H9 (cell line): ENCODE data around the gene RBFOX2. TPM values are rescaled to one million over a fixed set of nuclear protein-coding genes. Genes with fewer than 3 reads are reported as not detected.

Experiments used
- DNase-seq: peaks from one replicate; pipeline ENCODE4 v3.0.0-alpha.2; 2017
- H2AFZ ChIP-seq: one replicate; pipeline ENCODE4 v1.6.1; 2013; ENCODE audit warnings: mild to moderate bottlenecking, low read length, control low read depth, moderate library complexity
- H2AK5ac ChIP-seq: 2 replicates; pipeline ENCODE4 v1.6.1; 2013; ENCODE audit warnings: low read length, control low read depth, mixed read lengths; ENCODE audit not compliant: insufficient read length
- H2BK120ac ChIP-seq: one replicate; pipeline ENCODE4 v1.6.1; 2013; ENCODE audit warnings: low read depth, mild to moderate bottlenecking, low read length, control low read depth, inconsistent platforms; ENCODE audit not compliant: poor library complexity, severe bottlenecking
- H2BK12ac ChIP-seq: 2 replicates; pipeline ENCODE4 v1.6.1; 2013; ENCODE audit warnings: low read length, control low read depth, mixed read lengths, low read depth; ENCODE audit not compliant: insufficient read length
- H2BK15ac ChIP-seq: 2 replicates; pipeline ENCODE4 v1.6.1; 2013; ENCODE audit warnings: low read depth, low read length, control low read depth
- H2BK20ac ChIP-seq: one replicate; pipeline ENCODE4 v1.6.1; 2013; ENCODE audit warnings: low read depth, mild to moderate bottlenecking, low read length, control low read depth, inconsistent platforms; ENCODE audit not compliant: poor library complexity, severe bottlenecking
- H2BK5ac ChIP-seq: 2 replicates; pipeline ENCODE4 v1.6.1; 2013; ENCODE audit warnings: low read length, control low read depth, mixed read lengths; ENCODE audit not compliant: insufficient read length
- H3K14ac ChIP-seq: 2 replicates; pipeline ENCODE4 v1.6.1; 2013; ENCODE audit warnings: low read length, control low read depth; ENCODE audit not compliant: insufficient read depth
- H3K18ac ChIP-seq: 2 replicates; pipeline ENCODE4 v1.6.1; 2013; ENCODE audit warnings: low read depth, mild to moderate bottlenecking, mixed read lengths, low read length, control low read depth; ENCODE audit not compliant: insufficient read length
- H3K23ac ChIP-seq: 2 replicates; pipeline ENCODE4 v1.6.1; 2013; ENCODE audit warnings: low read length, control low read depth, mixed read lengths, low read depth; ENCODE audit not compliant: insufficient read length
- H3K23me2 ChIP-seq: 2 replicates; pipeline ENCODE4 v1.6.1; 2013; ENCODE audit warnings: low read depth, mild to moderate bottlenecking, mixed read lengths, low read length, control low read depth; ENCODE audit not compliant: insufficient read length, poor library complexity, severe bottlenecking
- H3K27ac ChIP-seq: 2 replicates; pipeline ENCODE4 v1.5.1; 2013; ENCODE audit warnings: low read length, control low read depth, mixed read lengths, low read depth; ENCODE audit not compliant: insufficient read length
- H3K27me3 ChIP-seq: 2 replicates; pipeline ENCODE4 v1.6.1; 2013; ENCODE audit warnings: low read length, control low read depth, inconsistent platforms; ENCODE audit not compliant: insufficient read depth
- H3K4ac ChIP-seq: 2 replicates; pipeline ENCODE4 v1.6.1; 2013; ENCODE audit warnings: low read depth, mild to moderate bottlenecking, control low read depth, inconsistent platforms, low read length, moderate library complexity
- H3K4me1 ChIP-seq: 2 replicates; pipeline ENCODE4 v1.6.1; 2013; ENCODE audit warnings: low read length, control low read depth, inconsistent platforms; ENCODE audit not compliant: insufficient read depth
- H3K4me2 ChIP-seq: 2 replicates; pipeline ENCODE4 v1.6.1; 2013; ENCODE audit warnings: low read length, control low read depth, mixed read lengths; ENCODE audit not compliant: insufficient read length, insufficient read depth
- H3K56ac ChIP-seq: 2 replicates; pipeline ENCODE4 v1.6.1; 2013; ENCODE audit warnings: low read depth, mild to moderate bottlenecking, mixed read lengths, low read length, control low read depth; ENCODE audit not compliant: insufficient read length
- H3K79me1 ChIP-seq: 2 replicates; pipeline ENCODE4 v1.6.1; 2013; ENCODE audit warnings: low read depth, mild to moderate bottlenecking, moderate library complexity, low read length, control low read depth, inconsistent platforms; ENCODE audit not compliant: insufficient read depth, poor library complexity, severe bottlenecking
- H3K79me2 ChIP-seq: 2 replicates; pipeline ENCODE4 v1.6.1; 2013; ENCODE audit warnings: low read length, control low read depth, inconsistent platforms; ENCODE audit not compliant: insufficient read depth
- H3K9ac ChIP-seq: 2 replicates; pipeline ENCODE4 v1.6.1; 2013; ENCODE audit warnings: low read length, control low read depth, mixed read lengths; ENCODE audit not compliant: insufficient read length; ENCODE audit errors: extremely low read depth
- H3K9me3 ChIP-seq: one replicate; pipeline ENCODE4 v1.6.1; 2013; ENCODE audit warnings: low read depth, low read length, inconsistent platforms; ENCODE audit not compliant: control insufficient read depth
- H3T11ph ChIP-seq: one replicate; pipeline ENCODE4 v1.6.1; 2013; ENCODE audit warnings: mild to moderate bottlenecking, low read length, control low read depth, inconsistent platforms
- H4K20me1 ChIP-seq: one replicate; pipeline ENCODE4 v1.6.1; 2013; ENCODE audit not compliant: control insufficient read depth, insufficient read length, insufficient read depth
- H4K5ac ChIP-seq: 2 replicates; pipeline ENCODE4 v1.6.1; 2013; ENCODE audit warnings: low read depth, mild to moderate bottlenecking, mixed read lengths, low read length, control low read depth; ENCODE audit not compliant: insufficient read length
- H4K8ac ChIP-seq: replicated peaks from 2 replicates; pipeline ENCODE4 v1.6.1; 2013; ENCODE audit warnings: low read length, control low read depth, mixed read lengths, low read depth; ENCODE audit not compliant: insufficient read length
- H4K91ac ChIP-seq: 2 replicates; pipeline ENCODE4 v1.6.1; 2013; ENCODE audit warnings: low read depth, mild to moderate bottlenecking, moderate library complexity, mixed read lengths, low read length, control low read depth; ENCODE audit not compliant: insufficient read length
- H3K27ac Mint-ChIP-seq, 3 experiments: 2 replicates in 2 of 3; 3 replicates in 1 of 3; pipeline ENCODE4 v1.8.0; 2020 to 2021; ENCODE audit warnings: mixed read lengths in 3 of 3, mild to moderate bottlenecking in 1 of 3, moderate library complexity in 1 of 3
- H3K27me3 Mint-ChIP-seq: 2 replicates; pipeline ENCODE4 v1.8.0; 2021; ENCODE audit warnings: low read depth, mild to moderate bottlenecking, moderate library complexity, mixed read lengths
- H3K36me3 Mint-ChIP-seq, 3 experiments: 2 replicates in 2 of 3; 3 replicates in 1 of 3; pipeline ENCODE4 v1.8.0; 2020 to 2021; ENCODE audit warnings: low read depth in 3 of 3, mixed read lengths in 3 of 3; ENCODE audit not compliant: insufficient read depth in 1 of 3
- H3K4me1 Mint-ChIP-seq, 2 experiments: 2 replicates each; pipeline ENCODE4 v1.8.0; 2020; ENCODE audit warnings: mixed read lengths in 2 of 2
- H3K4me3 Mint-ChIP-seq, 2 experiments: 2 replicates in 1 of 2; 3 replicates in 1 of 2; pipeline ENCODE4 v1.8.0; 2020 to 2021; ENCODE audit warnings: mild to moderate bottlenecking in 2 of 2, mixed read lengths in 2 of 2, moderate library complexity in 1 of 2
- H3K9me3 Mint-ChIP-seq, 2 experiments: 2 replicates in 1 of 2; 3 replicates in 1 of 2; pipeline ENCODE4 v1.8.0; 2020; ENCODE audit warnings: mild to moderate bottlenecking in 2 of 2, mixed read lengths in 2 of 2, moderate library complexity in 1 of 2
- WGBS: extraction: QIAGEN DNeasy Blood & Tissue Kit; methylation state at CpG from one replicate; pipeline ENCODE4 v1.1.7; 2013; ENCODE audit warnings: missing lambda C conversion rate, low lambda C conversion rate, mixed read lengths; ENCODE audit not compliant: insufficient read length; ENCODE audit errors: extremely low coverage; 5-methylcytosine and 5-hydroxymethylcytosine counted together
- total RNA-seq: library from RNA; stranded (reverse); gene quantifications from 2 replicates; pipeline ENCODE4 v1.2.1, GENCODE V29; 2021
- TF ChIP-seq, protein P1 (sequence below): fragments of 200-600 bp; sonication (generic); conservative IDR thresholded peaks from 3 replicates; pipeline ENCODE4 v1.8.0; 2021; ENCODE audit warnings: antibody characterized with exemption, mild to moderate bottlenecking

Gene RBFOX2
- total RNA-seq, 1 experiment from 2014 or later, result 84.7 TPM

GRCh38 chr22:35795476-35795875 is 233.1 kb downstream of the RBFOX2 start:
- no peak overlapping the region for H2AFZ ChIP-seq
- H3K23ac ChIP-seq, result no peak overlapping the region
- no CpG with 5 or more reads among the region's 1 CpG for whole genome bisulfite sequencing
- no peaks in the 10 kb centered on the region for H3K9me3 Mint-ChIP-seq
- no peak overlapping the region for H3K27ac Mint-ChIP-seq
- no peak overlapping the region for H3K4me2 ChIP-seq
- no peak overlapping the region for H3K4ac ChIP-seq
- H3K18ac ChIP-seq, result no peak overlapping the region
- H3K79me2 ChIP-seq, result no peaks in the 10 kb centered on the region; the same call in 1 of the 2 replicates
- H3K9me3 ChIP-seq, result no peaks in the 10 kb centered on the region
- H2BK5ac ChIP-seq, result no peak overlapping the region
- H3K27me3 ChIP-seq, result no peaks in the 10 kb centered on the region
- no peak overlapping the region for H3K4me3 Mint-ChIP-seq
- no peak overlapping the region for H3K56ac ChIP-seq
- H3T11ph ChIP-seq, result no peak overlapping the region
- H3K4me1 Mint-ChIP-seq, result peaks cover 11% of the 10 kb centered on the region in 2 experiments; a peak in 3 of 4 replicates
- no peak overlapping the region for H3K27ac ChIP-seq
- H2AK5ac ChIP-seq, result no peak overlapping the region
- no peak overlapping the region for H4K91ac ChIP-seq
- no peaks in the 10 kb centered on the region for H3K4me1 ChIP-seq
- no peak overlapping the region for H2BK20ac ChIP-seq
- H3K79me1 ChIP-seq, result peaks cover 3% of the 10 kb centered on the region
- no peak overlapping the region for H4K5ac ChIP-seq
- H4K20me1 ChIP-seq, result no peaks in the 10 kb centered on the region
- H3K36me3 Mint-ChIP-seq, result peaks cover 0 to 6% (median 0%) of the 10 kb centered on the region in 3 experiments; a peak in 4 of 7 replicates
- no peak overlapping the region for H3K9ac ChIP-seq
- H4K8ac ChIP-seq, result no peak overlapping the region
- H3K27me3 Mint-ChIP-seq, result no peaks in the 10 kb centered on the region
- H2BK120ac ChIP-seq, result no peak overlapping the region
- no peak for DNase-seq
- H3K14ac ChIP-seq, result no peak overlapping the region
- no peak overlapping the region for H2BK12ac ChIP-seq
- no peaks in the 10 kb centered on the region for H3K23me2 ChIP-seq
- H2BK15ac ChIP-seq, result no peak overlapping the region
- TF ChIP-seq, protein P1, sequence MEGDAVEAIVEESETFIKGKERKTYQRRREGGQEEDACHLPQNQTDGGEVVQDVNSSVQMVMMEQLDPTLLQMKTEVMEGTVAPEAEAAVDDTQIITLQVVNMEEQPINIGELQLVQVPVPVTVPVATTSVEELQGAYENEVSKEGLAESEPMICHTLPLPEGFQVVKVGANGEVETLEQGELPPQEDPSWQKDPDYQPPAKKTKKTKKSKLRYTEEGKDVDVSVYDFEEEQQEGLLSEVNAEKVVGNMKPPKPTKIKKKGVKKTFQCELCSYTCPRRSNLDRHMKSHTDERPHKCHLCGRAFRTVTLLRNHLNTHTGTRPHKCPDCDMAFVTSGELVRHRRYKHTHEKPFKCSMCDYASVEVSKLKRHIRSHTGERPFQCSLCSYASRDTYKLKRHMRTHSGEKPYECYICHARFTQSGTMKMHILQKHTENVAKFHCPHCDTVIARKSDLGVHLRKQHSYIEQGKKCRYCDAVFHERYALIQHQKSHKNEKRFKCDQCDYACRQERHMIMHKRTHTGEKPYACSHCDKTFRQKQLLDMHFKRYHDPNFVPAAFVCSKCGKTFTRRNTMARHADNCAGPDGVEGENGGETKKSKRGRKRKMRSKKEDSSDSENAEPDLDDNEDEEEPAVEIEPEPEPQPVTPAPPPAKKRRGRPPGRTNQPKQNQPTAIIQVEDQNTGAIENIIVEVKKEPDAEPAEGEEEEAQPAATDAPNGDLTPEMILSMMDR, result no peak
